Measurements from ENCODE around the gene SLC37A3.

Gene SLC37A3

DNA sequence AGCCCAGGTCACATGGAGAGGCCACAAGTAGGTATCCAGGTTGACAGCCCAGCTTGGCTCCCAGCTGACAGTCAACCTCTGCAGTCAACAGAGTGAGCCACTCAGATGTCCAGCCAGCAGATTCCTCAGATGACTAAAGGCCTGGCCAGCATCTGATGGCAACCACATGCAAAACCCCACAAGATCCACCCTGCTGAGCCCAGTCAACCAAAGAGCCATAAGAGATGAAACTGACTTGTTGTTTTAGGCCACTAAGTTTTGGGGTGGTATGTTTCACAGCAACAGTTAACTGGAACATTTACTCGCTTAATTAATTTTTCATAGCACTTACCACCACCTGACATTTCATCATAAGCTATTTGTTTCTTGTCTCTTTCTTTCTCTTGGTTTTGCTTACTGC, 114.3 kb downstream of the SLC37A3 start:
- H3K4me3 ChIP-seq (ENCODE audit: low read depth, low read length) = no peak overlapping the region
- TF ChIP-seq, protein P1, sequence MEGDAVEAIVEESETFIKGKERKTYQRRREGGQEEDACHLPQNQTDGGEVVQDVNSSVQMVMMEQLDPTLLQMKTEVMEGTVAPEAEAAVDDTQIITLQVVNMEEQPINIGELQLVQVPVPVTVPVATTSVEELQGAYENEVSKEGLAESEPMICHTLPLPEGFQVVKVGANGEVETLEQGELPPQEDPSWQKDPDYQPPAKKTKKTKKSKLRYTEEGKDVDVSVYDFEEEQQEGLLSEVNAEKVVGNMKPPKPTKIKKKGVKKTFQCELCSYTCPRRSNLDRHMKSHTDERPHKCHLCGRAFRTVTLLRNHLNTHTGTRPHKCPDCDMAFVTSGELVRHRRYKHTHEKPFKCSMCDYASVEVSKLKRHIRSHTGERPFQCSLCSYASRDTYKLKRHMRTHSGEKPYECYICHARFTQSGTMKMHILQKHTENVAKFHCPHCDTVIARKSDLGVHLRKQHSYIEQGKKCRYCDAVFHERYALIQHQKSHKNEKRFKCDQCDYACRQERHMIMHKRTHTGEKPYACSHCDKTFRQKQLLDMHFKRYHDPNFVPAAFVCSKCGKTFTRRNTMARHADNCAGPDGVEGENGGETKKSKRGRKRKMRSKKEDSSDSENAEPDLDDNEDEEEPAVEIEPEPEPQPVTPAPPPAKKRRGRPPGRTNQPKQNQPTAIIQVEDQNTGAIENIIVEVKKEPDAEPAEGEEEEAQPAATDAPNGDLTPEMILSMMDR (IDR thresholded peaks at IDR 0.05; ENCODE audit: borderline replicate concordance, insufficient read depth, low read depth, low read length) = no peak
